ENCODE data around the gene PSKH1. TPM values are rescaled to one million over a fixed set of nuclear protein-coding genes. Genes with fewer than 3 reads are reported as not detected.
A peak's percentile ranks its signal among the peaks of the same experiment; 100 is the strongest.

Gene PSKH1
- total and polyA plus RNA-seq, 9 of the 15 experiments (the other 6 are each of a cell fraction or from before 2014, with no cell fraction given), result 0.96 to 20.9 (median 9.4) TPM

DNA sequence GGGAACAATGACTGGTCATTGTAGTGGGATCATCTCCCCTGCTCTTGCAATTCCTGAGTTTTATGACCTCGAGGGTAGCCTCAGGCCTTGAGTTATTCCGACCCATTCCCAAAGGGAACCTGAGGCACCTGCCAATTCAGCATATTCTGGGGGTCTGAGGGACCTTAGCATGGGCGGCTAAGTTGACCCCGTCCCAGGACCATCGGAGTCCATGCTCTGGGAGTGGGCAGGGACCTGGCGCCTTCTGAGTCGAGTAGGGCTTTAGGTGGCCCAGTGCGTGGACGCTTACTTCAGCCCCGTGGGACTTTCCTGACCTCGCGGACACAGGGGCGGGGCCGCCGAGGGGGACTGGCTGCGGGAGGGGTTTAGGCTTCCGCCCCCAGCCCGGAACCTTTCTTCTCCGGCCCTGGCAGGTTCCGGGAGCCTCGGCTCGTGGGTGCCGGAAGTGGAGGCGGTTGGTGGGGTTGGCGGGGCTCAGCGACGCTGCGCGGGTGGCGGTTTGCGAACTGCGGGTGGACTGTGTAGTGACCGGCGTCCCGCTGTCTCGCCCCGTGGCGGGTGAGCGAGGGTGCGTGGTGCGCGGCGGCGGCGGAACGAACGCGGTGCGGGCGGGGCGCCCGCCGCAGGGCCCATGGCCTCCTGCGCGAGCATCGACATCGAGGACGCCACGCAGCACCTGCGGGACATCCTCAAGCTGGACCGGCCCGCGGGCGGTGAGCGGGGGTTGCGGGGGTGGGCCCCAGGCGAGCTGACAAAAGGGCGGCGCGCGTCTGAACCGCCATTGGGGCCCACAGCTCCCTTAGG is 20.2 kb upstream of the PSKH1 start, which contains the start of gene EDC4 (continued):
- TF ChIP-seq MGA (IDR thresholded peaks at IDR 0.05) (no peak), KDM1A (IDR thresholded peaks at IDR 0.05) (no peak), NFXL1 (CRISPR knock-in tag; IDR thresholded peaks at IDR 0.05) (no peak), SIX5 (IDR thresholded peaks at IDR 0.05; ENCODE audit: borderline replicate concordance in 1 of 2, insufficient read depth in 1 of 2, low read depth in 1 of 2, low read length in 2 of 2) (peak; percentile 45 to 55; a peak in 3 of 4 replicates), NCOA1 (IDR thresholded peaks at IDR 0.05; ENCODE audit: low read depth) (peak; percentile 98)
- TF ChIP-seq, protein P1, sequence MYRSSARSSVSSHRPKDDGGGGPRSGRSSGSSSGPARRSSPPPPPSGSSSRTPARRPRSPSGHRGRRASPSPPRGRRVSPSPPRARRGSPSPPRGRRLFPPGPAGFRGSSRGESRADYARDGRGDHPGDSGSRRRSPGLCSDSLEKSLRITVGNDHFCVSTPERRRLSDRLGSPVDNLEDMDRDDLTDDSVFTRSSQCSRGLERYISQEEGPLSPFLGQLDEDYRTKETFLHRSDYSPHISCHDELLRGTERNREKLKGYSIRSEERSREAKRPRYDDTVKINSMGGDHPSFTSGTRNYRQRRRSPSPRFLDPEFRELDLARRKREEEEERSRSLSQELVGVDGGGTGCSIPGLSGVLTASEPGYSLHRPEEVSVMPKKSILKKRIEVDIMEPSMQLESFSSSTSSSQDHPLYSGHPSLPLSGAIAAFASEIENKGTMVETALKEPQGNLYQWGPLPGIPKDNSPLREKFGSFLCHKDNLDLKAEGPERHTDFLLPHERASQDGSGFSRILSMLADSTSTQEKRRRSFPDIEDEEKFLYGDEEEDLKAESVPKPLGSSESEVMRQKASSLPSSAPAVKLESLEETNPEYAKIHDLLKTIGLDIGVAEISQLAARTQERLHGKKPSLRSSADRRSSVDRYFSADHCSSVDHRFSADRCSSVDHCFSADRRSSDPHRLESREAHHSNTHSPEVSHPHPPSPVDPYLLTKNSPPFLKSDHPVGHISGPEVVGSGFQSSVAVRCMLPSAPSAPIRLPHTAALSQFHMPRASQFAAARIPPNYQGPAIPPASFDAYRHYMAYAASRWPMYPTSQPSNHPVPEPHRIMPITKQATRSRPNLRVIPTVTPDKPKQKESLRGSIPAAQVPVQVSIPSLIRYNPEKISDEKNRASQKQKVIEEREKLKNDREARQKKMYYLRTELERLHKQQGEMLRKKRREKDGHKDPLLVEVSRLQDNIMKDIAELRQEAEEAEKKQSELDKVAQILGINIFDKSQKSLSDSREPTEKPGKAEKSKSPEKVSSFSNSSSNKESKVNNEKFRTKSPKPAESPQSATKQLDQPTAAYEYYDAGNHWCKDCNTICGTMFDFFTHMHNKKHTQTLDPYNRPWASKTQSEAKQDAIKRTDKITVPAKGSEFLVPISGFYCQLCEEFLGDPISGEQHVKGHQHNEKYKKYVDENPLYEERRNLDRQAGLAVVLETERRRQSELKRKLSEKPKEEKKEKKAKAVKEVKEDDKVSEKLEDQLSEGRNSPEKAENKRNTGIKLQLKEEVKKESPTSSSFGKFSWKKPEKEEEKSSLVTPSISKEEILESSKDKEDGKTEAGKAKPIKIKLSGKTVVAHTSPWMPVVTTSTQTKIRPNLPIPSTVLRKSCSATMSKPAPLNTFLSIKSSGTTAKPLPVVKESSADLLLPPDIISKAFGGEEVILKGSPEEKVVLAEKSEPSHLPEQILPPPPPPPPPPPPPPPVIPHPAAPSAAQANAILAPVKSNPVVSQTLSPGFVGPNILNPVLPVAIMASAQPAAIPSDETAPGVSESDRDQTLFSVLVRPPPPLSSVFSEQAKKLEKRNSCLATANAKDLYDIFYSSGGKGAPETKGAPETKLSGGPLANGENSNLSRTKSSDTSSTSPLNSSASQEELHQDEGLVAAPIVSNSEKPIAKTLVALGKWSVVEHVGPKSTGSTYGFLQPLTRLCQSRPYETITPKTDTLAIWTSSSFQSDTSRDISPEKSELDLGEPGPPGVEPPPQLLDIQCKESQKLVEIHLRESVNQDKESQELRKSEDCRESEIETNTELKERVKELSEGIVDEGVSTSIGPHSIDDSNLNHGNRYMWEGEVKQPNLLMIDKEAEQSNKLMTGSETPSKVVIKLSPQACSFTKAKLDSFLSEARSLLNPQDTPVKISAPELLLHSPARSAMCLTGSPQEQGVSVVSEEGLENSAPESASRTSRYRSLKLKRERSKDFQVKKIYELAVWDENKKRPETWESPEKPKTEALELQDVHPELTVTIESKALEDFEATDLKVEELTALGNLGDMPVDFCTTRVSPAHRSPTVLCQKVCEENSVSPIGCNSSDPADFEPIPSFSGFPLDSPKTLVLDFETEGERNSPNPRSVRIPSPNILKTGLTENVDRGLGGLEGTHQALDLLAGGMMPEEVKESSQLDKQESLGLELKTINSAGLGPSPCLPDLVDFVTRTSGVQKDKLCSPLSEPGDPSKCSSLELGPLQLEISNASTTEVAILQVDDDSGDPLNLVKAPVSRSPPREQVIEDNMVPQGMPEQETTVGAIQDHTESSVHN (IDR thresholded peaks at IDR 0.05; ENCODE audit: borderline replicate concordance in 1 of 2, low read depth in 1 of 2), result no peak
